IPS DF 6.9 (cell line): ENCODE measurements around the gene LRP1-AS.
A peak's percentile ranks its signal among the peaks of the same experiment; 100 is the strongest.

ENCODE experiments used
- DNase-seq: peaks from one replicate; pipeline ENCODE4 v3.0.0-alpha.2; 2013; ENCODE audit warnings: low read depth, low spot score
- H3K27ac ChIP-seq: one replicate; pipeline ENCODE4 v1.5.1; 2013; ENCODE audit warnings: low read length, control low read depth
- H3K27me3 ChIP-seq: 2 replicates; pipeline ENCODE4 v1.6.1; 2013; ENCODE audit warnings: mild to moderate bottlenecking, low read length; ENCODE audit not compliant: control insufficient read depth, insufficient read depth
- H3K36me3 ChIP-seq: 2 replicates; pipeline ENCODE4 v1.6.1; 2013; ENCODE audit warnings: low read length; ENCODE audit not compliant: control insufficient read depth, insufficient read depth
- H3K4me1 ChIP-seq: 2 replicates; pipeline ENCODE4 v1.6.1; 2013; ENCODE audit warnings: low read length; ENCODE audit not compliant: control insufficient read depth, insufficient read depth
- H3K4me3 ChIP-seq: 2 replicates; pipeline ENCODE4 v1.5.1; 2013; ENCODE audit warnings: mild to moderate bottlenecking, low read length
- H3K9me3 ChIP-seq: 2 replicates; pipeline ENCODE4 v1.6.1; 2013; ENCODE audit warnings: low read length, inconsistent platforms; ENCODE audit not compliant: control insufficient read depth, insufficient read depth
- WGBS: extraction: QIAGEN DNeasy Blood & Tissue Kit; methylation state at CpG from one replicate; pipeline ENCODE4 v1.1.7; 2013; ENCODE audit warnings: mixed read lengths, missing lambda C conversion rate; ENCODE audit not compliant: insufficient read length, insufficient coverage; 5-methylcytosine and 5-hydroxymethylcytosine counted together

The LRP1-AS gene

GRCh38 chr12:57180321-57180989 lies 33.0 kb upstream of the LRP1-AS start:
- Histone ChIP-seq H3K4me1 (no peaks in the 10 kb centered on the region), H3K9me3 (no peaks in the 10 kb centered on the region), H3K27ac (no peak overlapping the region), H3K36me3 (peaks cover 66% of the 10 kb centered on the region), H3K4me3 (no peak overlapping the region), H3K27me3 (no peaks in the 10 kb centered on the region)
- DNase-seq: no peak
- no CpG with 5 or more reads among the region's 20 CpGs for WGBS

- H3K36me3 ChIP-seq: peaks cover 57% of the 10 kb centered on the region
- DNase-seq: no peak
- no CpG with 5 or more reads among the region's 27 CpGs for WGBS
- H3K27me3 ChIP-seq: no peaks in the 10 kb centered on the region
- H3K4me3 ChIP-seq: no peak overlapping the region
- no peaks in the 10 kb centered on the region for H3K4me1 ChIP-seq
- no peak overlapping the region for H3K27ac ChIP-seq
- no peaks in the 10 kb centered on the region for H3K9me3 ChIP-seq
Observed at GRCh38 chr12:57179331-57180086, 32.1 kb upstream of the LRP1-AS start.

GRCh38 chr12:57178213-57178612 lies 30.8 kb upstream of the LRP1-AS start:
- WGBS: no CpG with 5 or more reads among the region's 14 CpGs
- Histone ChIP-seq H3K9me3 (no peaks in the 10 kb centered on the region), H3K4me3 (no peak overlapping the region), H3K27me3 (no peaks in the 10 kb centered on the region), H3K36me3 (peaks cover 51% of the 10 kb centered on the region), H3K27ac (no peak overlapping the region), H3K4me1 (no peaks in the 10 kb centered on the region)
- DNase-seq: no peak

- no peak for DNase-seq
- Histone ChIP-seq H3K36me3 (peaks cover 53% of the 10 kb centered on the region), H3K27ac (no peak overlapping the region), H3K4me3 (no peak overlapping the region), H3K9me3 (no peaks in the 10 kb centered on the region), H3K27me3 (no peaks in the 10 kb centered on the region), H3K4me1 (no peaks in the 10 kb centered on the region)
- no CpG with 5 or more reads among the region's 16 CpGs for WGBS
Observed at GRCh38 chr12:57177354-57177753, 29.9 kb upstream of the LRP1-AS start.

GRCh38 chr12:57176846-57177245 lies 29.4 kb upstream of the LRP1-AS start:
- Histone ChIP-seq H3K4me3 (no peak overlapping the region), H3K27me3 (no peaks in the 10 kb centered on the region), H3K27ac (no peak overlapping the region), H3K36me3 (peaks cover 53% of the 10 kb centered on the region), H3K4me1 (no peaks in the 10 kb centered on the region), H3K9me3 (no peaks in the 10 kb centered on the region)
- DNase-seq: no peak
- no CpG with 5 or more reads among the region's 9 CpGs for WGBS

- WGBS: no CpG with 5 or more reads among the region's 9 CpGs
- no peaks in the 10 kb centered on the region for H3K27me3 ChIP-seq
- peaks cover 52% of the 10 kb centered on the region for H3K36me3 ChIP-seq
- no peaks in the 10 kb centered on the region for H3K9me3 ChIP-seq
- no peak for DNase-seq
- H3K4me3 ChIP-seq: no peak overlapping the region
- H3K27ac ChIP-seq: no peak overlapping the region
- no peaks in the 10 kb centered on the region for H3K4me1 ChIP-seq
Observed at GRCh38 chr12:57176139-57176477, 28.7 kb upstream of the LRP1-AS start.

- WGBS: no CpG with 5 or more reads among the region's 29 CpGs
- no peaks in the 10 kb centered on the region for H3K4me1 ChIP-seq
- DNase-seq: peak; percentile 52
Observed at GRCh38 chr12:57175428-57176138, 28.2 kb upstream of the LRP1-AS start.

GRCh38 chr12:57173683-57174082 lies 26.3 kb upstream of the LRP1-AS start:
- Histone ChIP-seq H3K9me3 (no peaks in the 10 kb centered on the region), H3K27ac (no peak overlapping the region), H3K27me3 (no peaks in the 10 kb centered on the region), H3K4me3 (no peak overlapping the region), H3K4me1 (no peaks in the 10 kb centered on the region), H3K36me3 (peaks cover 34% of the 10 kb centered on the region)
- no CpG with 5 or more reads among the region's 14 CpGs for WGBS
- DNase-seq: no peak

More at GRCh38 chr12:57175428-57176138, 28.2 kb upstream of the LRP1-AS start:
- H3K27ac ChIP-seq: no peak overlapping the region
- H3K27me3 ChIP-seq: no peaks in the 10 kb centered on the region
- peaks cover 49% of the 10 kb centered on the region for H3K36me3 ChIP-seq
- no peak overlapping the region for H3K4me3 ChIP-seq
- no peaks in the 10 kb centered on the region for H3K9me3 ChIP-seq

GRCh38 chr12:57173089-57173488 lies 25.7 kb upstream of the LRP1-AS start:
- Histone ChIP-seq H3K27me3 (no peaks in the 10 kb centered on the region), H3K27ac (no peak overlapping the region), H3K9me3 (no peaks in the 10 kb centered on the region), H3K4me1 (no peaks in the 10 kb centered on the region), H3K36me3 (peaks cover 33% of the 10 kb centered on the region), H3K4me3 (no peak overlapping the region)
- WGBS: no CpG with 5 or more reads among the region's 11 CpGs
- no peak for DNase-seq

- peaks cover 37% of the 10 kb centered on the region for H3K36me3 ChIP-seq
- H3K4me3 ChIP-seq: no peak overlapping the region
- H3K4me1 ChIP-seq: no peaks in the 10 kb centered on the region
- no peaks in the 10 kb centered on the region for H3K27me3 ChIP-seq
- H3K9me3 ChIP-seq: no peaks in the 10 kb centered on the region
- H3K27ac ChIP-seq: no peak overlapping the region
- DNase-seq: no peak
- WGBS: no CpG with 5 or more reads among the region's 4 CpGs
Observed at GRCh38 chr12:57171668-57172067, 24.2 kb upstream of the LRP1-AS start.
